SJSA1 (cell line): ENCODE results near the gene LMLN. TPM values are rescaled to one million over a fixed set of nuclear protein-coding genes. Genes with fewer than 3 reads are reported as not detected.
"Not testable (repeated sequence)": the region's sequence is repeated elsewhere in the genome, so short reads cannot be mapped to it uniquely, and the experiment has no call there.

ENCODE experiments used
- DNase-seq, 2 experiments: peaks; one replicate each; pipeline ENCODE4 v3.0.0-alpha.2; 2015 to 2020; ENCODE audit warnings: low spot score in 2 of 2, low read depth in 1 of 2
- H3K27ac ChIP-seq: fragments of 250-450 bp; sonication (Bioruptor Pico); 2 replicates; pipeline ENCODE4 v1.5.1; 2020; ENCODE audit warnings: mild to moderate bottlenecking, moderate library complexity
- H3K27me3 ChIP-seq: fragments of 250-450 bp; sonication (Bioruptor Pico); replicated peaks from 2 replicates; pipeline ENCODE4 v1.5.1; 2020; ENCODE audit warnings: mild to moderate bottlenecking, moderate library complexity
- H3K36me3 ChIP-seq: fragments of 250-450 bp; sonication (Bioruptor Pico); 2 replicates; pipeline ENCODE4 v1.5.1; 2020; ENCODE audit warnings: mild to moderate bottlenecking
- H3K4me1 ChIP-seq: fragments of 250-450 bp; sonication (Bioruptor Pico); replicated peaks from 2 replicates; pipeline ENCODE4 v1.6.1; 2021; ENCODE audit warnings: mild to moderate bottlenecking
- H3K4me3 ChIP-seq: fragments of 250-450 bp; sonication (Bioruptor Pico); 2 replicates; pipeline ENCODE4 v1.5.1; 2020; ENCODE audit warnings: mild to moderate bottlenecking
- H3K9me3 ChIP-seq: fragments of 250-450 bp; sonication (Bioruptor Pico); replicated peaks from 2 replicates; pipeline ENCODE4 v1.5.1; 2020; ENCODE audit warnings: mild to moderate bottlenecking
- total RNA-seq: library from RNA; depleted of rRNA; stranded (reverse); fragments of >200 nt; shearing (Covaris generic); gene quantifications from 2 replicates; pipeline ENCODE4 v1.2.3, GENCODE V29; 2014

Gene LMLN
- total RNA-seq, 1 experiment from 2014 or later = 1.3 TPM

DNA sequence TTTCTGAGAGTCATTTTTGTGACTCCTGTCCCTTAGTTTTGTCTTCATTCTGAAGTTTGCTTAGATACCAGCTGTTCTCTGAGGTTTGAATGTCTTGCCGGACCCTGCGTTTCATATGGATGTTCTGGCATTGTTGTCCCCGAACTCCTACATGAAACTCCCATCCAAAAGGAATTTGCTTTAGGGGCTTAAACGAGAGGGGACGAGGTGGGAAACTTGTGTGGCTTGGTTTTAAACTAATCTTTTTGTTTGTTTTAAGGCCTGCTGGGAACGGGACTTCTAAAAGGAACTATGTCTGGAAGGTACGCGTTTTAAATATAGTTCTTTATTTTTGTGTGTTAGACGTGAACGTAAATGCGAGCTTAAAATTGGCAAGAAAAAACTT lies 9.3 kb upstream of the LMLN start:
- Histone ChIP-seq H3K27me3 (no peaks in the 10 kb centered on the region), H3K4me3 (peak overlapping the region; percentile 53), H3K4me1 (peaks cover 12% of the 10 kb centered on the region), H3K27ac (peak overlapping the region; percentile 97), H3K36me3 (peaks cover 55% of the 10 kb centered on the region), H3K9me3 (no peaks in the 10 kb centered on the region)
- no peak for DNase-seq

DNA sequence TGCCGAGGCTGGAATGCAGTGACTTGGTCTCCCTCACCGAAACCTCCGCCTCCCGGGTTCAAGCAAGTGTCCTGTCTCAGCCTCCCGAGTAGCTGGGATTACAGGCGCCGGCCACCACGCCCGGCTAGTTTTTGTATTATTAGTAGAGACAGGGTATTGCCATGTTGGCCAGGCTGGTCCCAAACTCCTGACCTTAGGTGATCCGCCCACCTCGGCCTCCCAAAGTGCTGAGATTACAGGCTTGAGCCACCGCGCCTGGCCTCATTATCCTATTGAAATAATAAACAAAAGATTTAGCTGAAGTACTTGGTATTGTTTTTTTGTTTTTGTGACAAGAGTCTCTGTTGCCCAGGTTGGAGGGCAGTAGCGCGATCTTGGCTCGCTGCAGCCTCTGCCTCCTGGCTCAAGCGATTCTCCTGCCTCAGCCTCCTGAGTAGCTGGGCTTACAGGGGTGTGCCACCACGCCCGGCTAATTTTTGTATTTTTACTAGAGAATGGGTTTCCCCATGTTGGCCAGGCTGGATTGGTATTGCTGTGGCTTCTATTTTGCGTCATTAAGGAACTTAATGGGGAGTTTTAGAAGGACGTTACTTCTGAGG lies 8.5 kb upstream of the LMLN start:
- Histone ChIP-seq H3K4me3 (peak overlapping the region; percentile 53), H3K4me1 (peaks cover 12% of the 10 kb centered on the region), H3K36me3 (peaks cover 63% of the 10 kb centered on the region), H3K9me3 (no peaks in the 10 kb centered on the region), H3K27ac (no peak overlapping the region), H3K27me3 (no peaks in the 10 kb centered on the region)
- no peak for DNase-seq

DNA sequence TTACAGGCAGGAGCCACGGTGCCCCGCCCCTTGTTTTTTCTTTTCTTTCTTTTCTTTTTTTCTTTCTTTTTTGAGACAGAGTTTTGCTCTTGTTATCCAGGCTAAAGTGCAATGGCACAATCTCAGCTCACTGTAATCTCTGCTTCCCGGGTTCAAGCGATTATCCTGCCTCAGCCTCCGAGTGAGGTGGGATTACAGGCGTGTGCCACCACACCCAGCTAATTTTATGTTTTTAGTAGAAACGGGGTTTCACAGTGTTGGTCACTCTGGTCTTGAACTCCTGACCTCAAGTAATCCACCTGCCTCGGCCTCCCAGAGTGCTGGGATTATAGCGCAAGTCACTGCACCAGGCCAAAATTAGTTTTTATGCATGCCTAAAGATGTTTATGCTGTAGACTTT lies 7.6 kb upstream of the LMLN start:
- DNase-seq = no peak
- Histone ChIP-seq H3K27ac (no peak overlapping the region), H3K9me3 (no peaks in the 10 kb centered on the region), H3K36me3 (peaks cover 67% of the 10 kb centered on the region), H3K4me3 (no peak overlapping the region), H3K4me1 (peaks cover 20% of the 10 kb centered on the region), H3K27me3 (no peaks in the 10 kb centered on the region)

DNA sequence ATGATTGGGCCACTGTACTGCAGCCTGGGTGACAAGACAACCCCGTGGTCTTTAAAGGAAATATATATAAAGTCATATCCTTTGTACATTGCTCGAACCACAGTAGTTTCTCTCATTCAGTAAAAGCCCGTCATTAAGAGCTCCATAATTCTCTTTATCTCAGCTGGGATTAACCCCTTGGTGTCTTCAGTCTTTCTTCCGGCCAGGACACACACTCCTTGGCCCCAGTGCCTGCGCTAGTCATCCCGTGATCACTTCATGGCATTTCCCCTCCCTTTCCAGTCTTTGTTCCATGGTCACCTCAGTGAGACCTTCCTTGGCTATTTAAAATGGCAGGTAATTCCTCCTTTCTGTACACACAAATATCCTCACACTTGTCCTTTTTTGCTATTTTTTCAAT lies 6.7 kb upstream of the LMLN start:
- Histone ChIP-seq H3K36me3 (peaks cover 70% of the 10 kb centered on the region), H3K27ac (no peak overlapping the region), H3K27me3 (no peaks in the 10 kb centered on the region), H3K4me1 (peaks cover 28% of the 10 kb centered on the region), H3K4me3 (no peak overlapping the region), H3K9me3 (no peaks in the 10 kb centered on the region)
- no peak for DNase-seq

DNA sequence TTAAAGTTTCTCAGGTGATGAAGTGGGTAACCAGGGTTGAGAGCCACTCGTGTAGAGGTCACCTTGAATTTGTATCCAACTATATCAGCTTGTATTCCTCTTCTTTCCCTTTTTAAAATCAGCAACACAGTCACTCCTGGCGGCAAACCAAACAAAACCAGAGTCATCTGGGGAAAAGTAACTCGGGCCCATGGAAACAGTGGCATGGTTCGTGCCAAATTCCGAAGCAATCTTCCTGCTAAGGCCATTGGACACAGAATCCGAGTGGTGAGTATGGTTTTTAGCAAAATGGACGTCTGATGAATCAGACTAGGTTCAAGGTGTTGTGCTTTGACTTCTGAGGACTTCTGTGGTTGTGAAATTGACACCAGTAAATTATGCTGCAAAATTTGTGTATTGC lies 6.1 kb upstream of the LMLN start:
- no peak overlapping the region for H3K27ac ChIP-seq
- no peak overlapping the region for H3K4me3 ChIP-seq
- H3K36me3 ChIP-seq = peaks cover 70% of the 10 kb centered on the region

DNA sequence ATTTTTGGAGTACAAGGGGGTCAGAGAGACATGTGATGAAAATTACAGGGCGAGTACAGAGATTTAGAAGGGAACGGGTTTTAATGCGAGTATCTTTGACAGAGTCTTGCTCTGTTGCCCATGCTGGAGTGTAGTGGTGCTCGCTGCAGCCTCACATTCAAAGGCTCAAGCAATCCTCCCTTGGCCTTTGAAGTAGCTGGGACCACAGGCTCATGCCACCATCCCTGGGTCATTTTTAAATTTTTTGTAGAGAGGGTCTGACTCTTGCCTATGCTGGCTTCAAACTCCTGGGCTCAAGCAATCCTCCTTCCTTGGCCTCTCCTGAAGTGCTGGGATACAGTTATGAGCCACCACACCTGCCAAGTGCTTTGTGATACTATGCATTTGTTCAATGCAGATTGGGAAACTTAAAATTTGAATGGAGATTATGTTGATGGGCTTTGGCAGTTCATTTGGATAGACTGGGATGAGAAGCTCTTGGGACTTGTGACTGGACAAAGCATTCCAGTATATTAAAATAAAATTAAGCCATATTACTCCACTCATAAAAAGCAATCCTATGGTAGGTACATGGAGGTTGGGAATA lies 4.0 kb upstream of the LMLN start:
- Histone ChIP-seq H3K36me3 (peaks cover 62% of the 10 kb centered on the region), H3K9me3 (no peaks in the 10 kb centered on the region), H3K27ac (no peak overlapping the region), H3K4me3 (no peak overlapping the region), H3K4me1 (peaks cover 35% of the 10 kb centered on the region), H3K27me3 (no peaks in the 10 kb centered on the region)
- DNase-seq = no peak

More for the DNA sequence above, 6.1 kb upstream of the LMLN start:
- Histone ChIP-seq H3K27me3 (no peaks in the 10 kb centered on the region), H3K4me1 (peaks cover 27% of the 10 kb centered on the region), H3K9me3 (no peaks in the 10 kb centered on the region)
- no peak for DNase-seq

DNA sequence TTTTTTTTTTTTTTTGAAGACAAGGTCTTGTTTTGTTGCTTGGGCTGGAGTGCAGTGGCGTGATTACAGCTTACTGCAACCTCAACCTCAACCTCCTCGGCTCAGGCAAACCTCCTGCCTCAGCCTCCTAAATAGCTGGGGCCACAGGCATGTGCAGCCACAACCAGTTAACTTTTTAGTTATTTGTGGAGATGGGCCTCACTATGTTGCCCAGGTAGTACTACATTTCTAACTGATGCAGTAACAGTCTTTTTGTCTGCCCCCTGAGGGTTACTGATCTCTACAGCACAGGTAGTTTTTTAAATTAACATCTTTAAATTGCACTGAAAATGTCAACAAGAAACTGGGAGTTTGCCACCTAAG lies 3.4 kb upstream of the LMLN start:
- Histone ChIP-seq H3K9me3 (no peaks in the 10 kb centered on the region), H3K27ac (no peak overlapping the region), H3K36me3 (peaks cover 56% of the 10 kb centered on the region), H3K4me1 (peaks cover 31% of the 10 kb centered on the region), H3K27me3 (no peaks in the 10 kb centered on the region), H3K4me3 (no peak overlapping the region)
- DNase-seq = no peak

DNA sequence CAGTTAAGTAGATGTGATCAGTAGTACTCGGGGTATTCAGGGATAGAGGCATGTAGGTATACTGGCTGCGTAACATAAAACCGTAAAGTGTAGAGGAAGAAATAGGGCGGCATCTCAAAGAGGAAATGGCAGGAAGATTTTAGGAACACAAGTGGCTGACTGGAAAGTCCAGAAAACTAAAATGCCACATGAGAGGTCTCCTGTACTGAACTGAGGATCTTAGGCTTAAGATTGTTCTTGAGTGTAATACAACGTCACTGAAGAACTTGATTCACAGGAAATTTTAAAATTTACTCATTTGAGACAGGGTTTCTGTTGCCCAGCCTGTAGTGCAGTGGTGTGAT lies 2.3 kb upstream of the LMLN start:
- Histone ChIP-seq H3K9me3 (no peaks in the 10 kb centered on the region), H3K4me3 (no peak overlapping the region), H3K27ac (peak overlapping the region; percentile 61), H3K4me1 (peaks cover 30% of the 10 kb centered on the region), H3K36me3 (peaks cover 45% of the 10 kb centered on the region), H3K27me3 (no peaks in the 10 kb centered on the region)
- no peak for DNase-seq

DNA sequence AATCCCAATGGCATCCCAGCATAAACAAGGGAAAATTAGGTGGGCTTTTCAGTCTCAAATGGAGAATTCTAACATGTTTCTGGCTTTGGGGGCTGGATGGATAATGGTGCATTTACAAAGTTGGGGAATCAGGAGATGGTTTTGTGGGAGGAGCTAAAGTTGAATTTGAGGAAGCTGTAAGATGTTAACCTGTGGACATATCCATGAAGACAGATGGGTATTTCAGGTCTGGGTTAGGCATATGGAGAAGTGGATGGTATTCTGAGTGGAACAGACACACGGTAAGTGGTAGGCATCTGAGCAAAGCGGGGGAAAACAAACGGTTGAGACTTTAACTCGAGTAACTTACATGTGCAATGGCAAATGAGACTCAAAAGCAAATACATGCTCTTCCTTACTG lies 1.7 kb upstream of the LMLN start:
- H3K27me3 ChIP-seq = no peaks in the 10 kb centered on the region
- peaks cover 30% of the 10 kb centered on the region for H3K4me1 ChIP-seq
- peaks cover 39% of the 10 kb centered on the region for H3K36me3 ChIP-seq
- no peak for DNase-seq
- no peak overlapping the region for H3K27ac ChIP-seq
- no peaks in the 10 kb centered on the region for H3K9me3 ChIP-seq
- no peak overlapping the region for H3K4me3 ChIP-seq

DNA sequence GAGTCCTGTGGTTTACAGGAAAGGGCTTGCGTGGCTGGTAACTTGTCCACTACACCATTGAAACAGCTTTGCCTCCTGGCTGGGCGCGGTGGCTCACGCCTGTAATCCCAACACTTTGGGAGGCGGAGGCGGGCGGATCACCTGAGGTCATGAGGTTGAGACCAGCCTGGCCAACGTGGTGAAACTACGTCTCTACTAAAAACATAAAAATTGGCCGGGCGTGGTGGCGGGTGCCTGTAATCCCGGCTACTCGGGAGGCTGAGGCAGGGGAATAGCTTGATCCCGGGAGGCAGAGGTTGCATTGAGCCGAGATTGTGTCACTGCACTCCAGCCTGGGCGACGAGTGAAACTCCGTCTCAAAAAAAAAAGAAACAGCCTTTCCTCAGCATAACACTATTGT lies 1.2 kb upstream of the LMLN start:
- not testable (repeated sequence) for DNase-seq, H3K4me3 ChIP-seq, H3K9me3 ChIP-seq, H3K27me3 ChIP-seq, H3K27ac ChIP-seq
- H3K4me1 ChIP-seq = peaks cover 30% of the 10 kb centered on the region
- H3K36me3 ChIP-seq = peaks cover 34% of the 10 kb centered on the region

DNA sequence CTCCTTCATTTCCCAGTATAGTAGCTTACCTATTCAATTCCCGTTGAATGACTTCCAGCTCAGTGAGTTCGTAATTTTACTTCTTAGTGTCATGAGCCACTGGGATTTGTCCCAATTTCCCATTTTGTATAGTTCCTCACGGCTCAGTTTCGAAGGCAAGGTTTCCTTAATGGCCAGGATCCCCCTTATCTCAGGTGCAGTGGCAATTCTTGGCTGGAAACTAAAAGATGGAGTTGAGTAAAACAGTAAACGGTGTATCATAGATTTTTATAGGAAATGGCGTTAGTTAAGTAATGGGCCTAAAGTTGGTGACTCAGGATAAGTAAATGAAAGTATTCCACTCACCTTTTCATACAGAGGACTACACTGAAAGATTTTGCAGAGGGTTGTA lies 522 bp upstream of the LMLN start:
- Histone ChIP-seq H3K4me1 (peaks cover 30% of the 10 kb centered on the region), H3K4me3 (peak overlapping the region; percentile 59), H3K9me3 (no peaks in the 10 kb centered on the region), H3K27me3 (no peaks in the 10 kb centered on the region), H3K27ac (peak overlapping the region; percentile 7; the same call in 1 of the 2 replicates), H3K36me3 (peaks cover 27% of the 10 kb centered on the region)
- DNase-seq = no peak

DNA sequence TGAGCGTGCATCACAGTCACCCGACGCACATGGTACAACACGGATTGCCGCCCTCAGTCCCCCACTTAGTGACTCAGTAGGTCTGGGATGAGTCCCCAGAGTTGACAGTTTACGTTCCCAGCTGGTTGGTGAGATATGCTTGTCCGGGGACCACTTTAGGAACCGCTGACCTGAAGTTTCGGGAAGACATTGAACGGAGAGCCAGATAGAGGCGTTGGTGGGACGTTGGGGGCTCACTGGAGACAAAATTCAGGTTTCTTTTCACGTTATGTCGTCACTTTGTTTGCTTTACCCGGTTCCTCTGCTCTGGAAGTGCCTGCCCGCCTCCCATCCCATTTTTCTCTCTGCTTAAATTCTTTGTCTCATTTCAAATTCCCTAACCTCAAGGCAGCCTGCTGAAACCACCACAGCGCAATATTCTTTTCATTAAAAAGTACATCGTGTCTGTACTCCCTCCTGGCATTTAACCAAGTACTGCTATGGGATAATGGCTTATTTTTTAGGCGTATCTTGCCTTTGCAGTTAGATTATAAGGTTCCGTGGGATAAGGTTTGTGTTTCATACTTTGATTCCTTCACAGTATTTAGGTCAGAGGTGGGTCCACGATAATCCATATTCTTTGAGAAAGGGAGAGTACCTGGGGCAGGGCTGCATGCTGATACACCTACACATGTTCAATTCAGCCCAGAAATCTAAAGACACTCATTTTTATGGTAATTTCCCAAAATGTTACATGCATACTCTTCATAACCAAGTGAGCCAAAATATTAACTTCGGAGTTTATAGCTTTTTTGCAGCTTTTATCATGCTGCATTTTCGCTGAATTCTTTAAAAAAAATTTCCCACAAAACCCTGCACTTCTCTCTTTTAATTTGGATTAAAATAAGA lies 921 bp downstream of the LMLN start:
- Histone ChIP-seq H3K4me1 (peaks cover 30% of the 10 kb centered on the region), H3K9me3 (no peaks in the 10 kb centered on the region), H3K4me3 (peak overlapping the region; percentile 59), H3K36me3 (peaks cover 13% of the 10 kb centered on the region), H3K27ac (peak overlapping the region; percentile 10), H3K27me3 (no peaks in the 10 kb centered on the region)
- peak; percentile 13 to 48 for DNase-seq

DNA sequence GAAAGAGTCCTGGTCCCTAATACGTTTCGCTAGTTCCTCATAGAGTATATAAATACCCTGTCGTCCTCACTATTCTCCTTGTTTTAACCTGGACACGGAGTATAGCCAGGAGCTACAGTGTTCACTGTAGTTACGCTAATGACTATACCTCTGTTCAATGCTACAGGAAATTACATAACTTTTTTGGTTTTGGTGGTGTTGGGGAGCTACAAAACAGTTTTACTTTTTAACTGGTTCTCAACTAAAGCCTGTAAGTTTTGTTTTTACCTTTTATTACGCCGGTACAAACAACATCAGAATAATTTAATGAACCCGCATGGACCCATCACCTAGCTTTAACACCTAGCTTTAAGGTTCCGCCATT lies 1.5 kb downstream of the LMLN start:
- H3K27ac ChIP-seq = no peak overlapping the region
- no peak for DNase-seq
- peaks cover under 1% of the 10 kb centered on the region; the same call in 1 of the 2 replicates for H3K9me3 ChIP-seq
- H3K27me3 ChIP-seq = no peaks in the 10 kb centered on the region
- peaks cover 30% of the 10 kb centered on the region for H3K4me1 ChIP-seq
- H3K36me3 ChIP-seq = peaks cover 7% of the 10 kb centered on the region
- H3K4me3 ChIP-seq = no peak overlapping the region

DNA sequence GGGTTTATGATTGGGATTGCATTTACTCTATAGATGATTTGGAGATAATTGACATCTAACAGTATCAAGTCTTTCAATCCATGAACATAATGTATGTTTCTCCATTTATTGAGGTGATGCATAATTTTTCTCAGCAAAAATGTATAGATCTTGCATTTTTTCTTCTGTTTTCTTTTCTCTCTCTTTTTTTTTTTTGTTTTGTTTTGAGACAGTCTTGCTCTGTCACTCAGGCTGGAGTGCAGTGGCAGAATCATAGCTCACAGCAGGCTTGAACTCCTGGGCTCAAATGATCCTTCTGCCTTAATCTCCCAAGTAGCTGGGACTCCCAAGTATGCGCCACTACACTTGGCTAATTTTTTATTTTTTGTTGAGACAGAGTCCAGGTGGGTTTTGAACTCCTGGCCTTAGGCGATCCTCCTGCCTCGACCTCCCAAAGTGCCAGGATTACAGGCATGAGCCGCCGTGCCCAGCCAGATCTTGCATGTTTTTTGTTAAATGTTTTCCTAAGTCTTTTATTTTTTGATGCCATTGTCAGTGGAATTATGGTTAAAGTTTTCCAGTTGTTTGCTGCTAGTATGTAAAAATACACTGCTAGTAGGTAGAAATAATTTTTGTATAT lies 3.1 kb downstream of the LMLN start:
- Histone ChIP-seq H3K4me3 (no peak overlapping the region), H3K27ac (no peak overlapping the region), H3K4me1 (peaks cover 16% of the 10 kb centered on the region), H3K27me3 (no peaks in the 10 kb centered on the region), H3K36me3 (no peaks in the 10 kb centered on the region), H3K9me3 (peaks cover 3% of the 10 kb centered on the region; the same call in 1 of the 2 replicates)
- DNase-seq = no peak
